Retina (tissue), 1 donor: ENCODE data around the gene MDC1.

Experiments
- DNase-seq: peaks from one replicate; pipeline ENCODE4 v3.0.0-alpha.2; 2016

The MDC1 gene

DNA sequence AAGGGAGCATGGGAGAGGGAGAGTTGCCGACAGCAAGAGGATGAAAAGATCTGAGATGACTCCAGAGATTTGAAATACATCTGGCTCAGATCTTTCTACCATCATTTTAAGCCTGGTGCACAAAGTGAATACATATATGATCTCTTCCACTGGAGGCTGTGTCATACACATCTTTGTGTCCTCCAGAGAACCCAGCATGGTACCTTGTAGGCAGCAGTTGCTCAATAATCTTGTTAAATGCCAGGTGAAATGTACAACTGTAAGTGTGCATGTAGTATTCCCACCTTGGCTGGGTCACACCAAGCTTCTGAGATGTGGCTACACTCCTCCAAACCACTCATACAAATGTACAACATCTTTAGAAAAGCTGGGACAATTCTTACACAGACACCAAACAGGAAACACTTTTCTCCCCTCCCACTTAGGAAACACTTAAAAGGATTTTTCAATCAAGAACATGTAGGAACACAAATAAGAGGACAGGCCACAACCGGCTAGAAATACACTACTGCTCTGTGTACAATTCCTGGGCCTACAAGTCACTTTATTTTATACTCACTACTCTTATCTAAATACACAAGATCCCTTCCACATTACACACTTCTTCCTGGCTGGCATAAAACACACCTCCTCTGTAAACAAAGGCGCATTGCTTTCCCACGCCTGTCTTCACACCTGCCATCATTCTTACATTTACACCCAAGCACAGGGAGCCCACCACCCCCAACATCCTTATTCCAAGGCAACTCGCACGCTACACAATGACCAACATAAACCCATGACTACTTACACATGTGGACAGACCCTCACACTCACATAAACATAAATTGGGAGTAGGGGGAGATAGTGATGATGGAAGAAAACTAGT lies 31.1 kb upstream of the MDC1 start:
- no peak for DNase-seq

DNA sequence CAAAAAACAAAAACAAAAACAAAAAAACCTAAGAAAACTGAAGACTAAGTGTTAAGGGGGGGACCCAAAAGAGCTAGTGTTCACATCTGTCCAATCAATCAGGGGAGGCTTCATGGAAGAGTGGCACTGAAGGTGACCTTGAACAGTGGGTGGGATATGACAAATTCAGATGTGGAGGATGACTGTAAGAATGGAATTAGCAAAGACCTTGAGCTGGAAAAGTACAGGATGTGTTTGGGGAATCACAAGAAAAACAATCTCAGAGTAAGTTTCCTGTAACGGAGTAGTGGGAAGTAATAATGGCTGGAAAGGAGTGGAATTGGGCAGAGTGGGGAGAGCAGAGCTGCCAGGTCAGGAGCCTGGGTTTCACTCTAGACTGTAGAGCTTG lies 30.2 kb upstream of the MDC1 start:
- DNase-seq = no peak

DNA sequence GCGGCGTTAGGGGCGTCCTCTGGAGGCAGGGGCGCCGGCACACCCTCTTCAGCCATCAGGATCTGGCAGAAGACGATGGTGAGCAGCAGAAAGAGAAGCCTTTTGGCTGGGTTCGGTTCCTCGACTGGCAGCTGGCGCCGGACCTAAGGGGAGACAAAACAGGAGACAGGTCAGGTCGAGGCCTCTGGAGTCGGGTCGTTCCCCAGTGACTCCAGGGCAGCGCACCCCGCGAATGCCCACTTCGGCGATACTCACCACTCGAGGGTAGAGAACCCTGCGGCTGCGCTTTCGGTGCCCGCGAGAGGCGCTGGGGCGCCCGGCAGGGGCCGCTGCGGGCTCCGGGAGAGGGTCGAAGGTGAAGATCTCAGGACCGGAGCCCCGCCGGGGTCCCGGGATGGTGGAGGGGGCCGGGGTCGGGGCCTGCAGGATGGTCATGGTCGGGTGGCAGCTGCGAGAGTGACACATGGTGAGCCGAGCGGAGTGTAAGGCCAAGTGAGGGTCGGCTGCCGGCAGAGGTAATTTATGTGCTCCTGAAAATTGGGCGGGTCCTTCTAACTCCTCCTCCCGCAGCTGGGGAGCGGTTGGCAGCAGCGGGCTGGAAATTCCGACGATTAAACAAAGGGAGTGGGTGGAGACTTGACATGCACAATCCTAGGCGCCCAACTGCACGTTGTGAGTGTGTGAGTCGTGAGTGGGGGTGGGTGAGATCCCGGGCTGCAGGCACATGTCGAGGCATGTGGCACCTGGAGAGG lies 27.1 kb upstream of the MDC1 start, which contains the start of gene IER3:
TSS of gene IER3 (minus strand) at position 494 of the 752 bp plus-strand sequence. CDS start at position 465, 29 bp downstream.
- DNase-seq = peak; percentile 86

DNA sequence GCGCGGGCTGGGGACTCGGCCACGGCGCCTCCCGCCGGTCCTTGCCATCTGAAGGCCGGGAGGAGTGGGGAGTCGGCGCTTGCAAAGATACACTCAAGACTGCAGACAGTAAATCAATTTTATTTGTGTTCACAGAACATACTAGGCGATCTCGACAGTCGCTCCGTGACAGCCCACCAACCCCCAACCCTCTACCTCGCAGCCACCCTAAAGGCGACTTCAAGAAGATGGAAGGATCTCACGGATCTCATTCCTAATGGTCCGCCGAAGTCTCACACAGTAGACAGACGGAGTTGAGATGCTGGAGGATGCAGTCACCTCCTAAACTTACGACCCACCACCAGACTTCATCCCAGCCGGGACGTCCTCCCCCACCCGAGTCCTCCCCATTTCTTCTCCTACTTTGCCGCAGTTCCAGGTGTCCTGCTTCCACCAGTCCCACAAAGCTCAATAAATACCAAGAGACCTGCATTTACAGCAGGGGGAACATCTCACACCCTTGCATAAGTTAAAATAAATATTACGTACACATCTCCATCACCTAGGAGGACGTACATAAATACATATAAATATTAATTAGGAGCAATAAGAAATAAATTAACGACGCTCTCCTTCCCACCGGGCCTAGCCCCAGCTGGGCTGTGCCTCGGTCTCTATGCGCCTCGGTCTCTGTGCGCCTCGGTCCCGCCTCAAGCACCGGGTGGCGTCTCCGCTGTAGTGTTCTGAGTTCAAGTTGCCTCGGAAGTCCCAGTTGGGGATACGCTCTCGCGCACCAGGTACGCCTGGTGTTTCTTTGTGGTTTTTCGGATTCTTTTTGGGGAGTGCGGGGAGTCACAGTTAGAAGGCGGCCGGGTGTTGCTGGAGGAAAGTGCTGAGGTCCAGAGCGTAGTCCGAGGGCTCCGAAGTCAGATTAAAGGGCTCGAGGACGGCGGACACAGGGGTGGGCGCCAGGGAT lies 26.3 kb upstream of the MDC1 start:
- DNase-seq = peak; percentile 51

DNA sequence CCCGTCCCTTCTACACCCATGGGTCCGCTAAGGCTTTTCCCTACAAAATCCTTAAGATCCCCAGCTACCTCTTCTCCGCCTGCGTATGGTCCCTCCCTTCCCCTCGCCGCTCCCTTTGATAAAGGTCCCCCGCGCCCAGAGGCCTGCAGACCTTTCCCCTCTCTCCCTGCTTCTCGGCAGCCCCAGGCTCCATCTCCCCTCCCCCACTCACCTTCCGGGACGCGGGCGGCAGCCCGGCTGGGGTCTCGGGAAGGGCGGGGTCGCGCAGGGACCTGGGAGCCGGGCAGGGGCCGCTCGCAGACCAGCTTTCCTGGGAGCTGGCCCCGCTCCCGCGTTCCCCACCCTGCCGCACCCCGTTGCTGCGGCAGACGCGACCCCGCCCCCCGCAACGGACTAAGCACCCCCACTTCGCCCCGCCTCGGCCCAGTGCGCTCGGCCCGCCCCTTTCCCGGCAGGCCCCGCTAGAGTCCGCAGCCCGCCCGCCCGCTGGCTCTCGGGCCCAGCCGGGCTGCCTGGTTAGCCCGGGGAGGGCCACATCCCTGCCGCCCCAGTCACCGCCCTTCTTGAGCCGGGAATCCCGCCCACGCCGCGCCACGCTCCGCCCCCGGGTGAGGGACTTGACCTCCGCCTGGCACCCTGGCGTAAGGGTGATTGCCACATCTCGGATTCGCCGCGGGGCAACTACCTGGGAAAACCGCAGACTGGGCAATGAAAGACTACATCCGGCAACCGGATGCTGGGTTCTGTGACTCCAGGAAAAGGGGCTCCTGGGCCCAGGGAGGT lies 25.4 kb upstream of the MDC1 start, which contains the start of gene FLOT1:
TSS of gene FLOT1 (minus strand) at position 372 of the 783 bp plus-strand sequence. CDS start 498 bp downstream, outside the sequence.
- DNase-seq = peak; percentile 89

DNA sequence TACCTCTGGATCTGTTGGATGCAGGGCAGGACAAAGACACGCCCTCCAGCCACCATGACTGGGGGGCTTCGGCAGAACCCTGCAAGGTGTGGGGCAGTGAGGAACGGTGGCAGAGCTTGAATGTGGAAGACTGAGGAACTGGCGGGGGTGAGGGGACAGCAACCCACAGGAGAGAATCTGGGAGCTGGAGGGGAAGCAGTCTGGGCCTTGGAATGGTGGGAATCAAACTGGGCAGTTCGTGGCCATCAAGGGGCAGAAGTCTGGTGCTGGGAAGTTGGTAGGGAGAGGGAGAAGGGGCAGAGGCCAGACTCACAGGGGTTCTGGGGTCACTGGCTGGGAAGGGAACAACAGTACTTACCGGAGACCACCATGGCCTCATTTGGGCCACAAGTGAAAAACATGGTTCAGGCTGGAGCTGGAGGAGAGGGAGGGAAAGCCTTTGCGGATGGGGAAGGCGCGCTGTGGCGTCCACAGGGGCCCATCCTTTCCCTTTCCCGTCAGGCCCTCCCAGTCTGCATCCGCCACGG lies 24.8 kb upstream of the MDC1 start:
- no peak for DNase-seq

DNA sequence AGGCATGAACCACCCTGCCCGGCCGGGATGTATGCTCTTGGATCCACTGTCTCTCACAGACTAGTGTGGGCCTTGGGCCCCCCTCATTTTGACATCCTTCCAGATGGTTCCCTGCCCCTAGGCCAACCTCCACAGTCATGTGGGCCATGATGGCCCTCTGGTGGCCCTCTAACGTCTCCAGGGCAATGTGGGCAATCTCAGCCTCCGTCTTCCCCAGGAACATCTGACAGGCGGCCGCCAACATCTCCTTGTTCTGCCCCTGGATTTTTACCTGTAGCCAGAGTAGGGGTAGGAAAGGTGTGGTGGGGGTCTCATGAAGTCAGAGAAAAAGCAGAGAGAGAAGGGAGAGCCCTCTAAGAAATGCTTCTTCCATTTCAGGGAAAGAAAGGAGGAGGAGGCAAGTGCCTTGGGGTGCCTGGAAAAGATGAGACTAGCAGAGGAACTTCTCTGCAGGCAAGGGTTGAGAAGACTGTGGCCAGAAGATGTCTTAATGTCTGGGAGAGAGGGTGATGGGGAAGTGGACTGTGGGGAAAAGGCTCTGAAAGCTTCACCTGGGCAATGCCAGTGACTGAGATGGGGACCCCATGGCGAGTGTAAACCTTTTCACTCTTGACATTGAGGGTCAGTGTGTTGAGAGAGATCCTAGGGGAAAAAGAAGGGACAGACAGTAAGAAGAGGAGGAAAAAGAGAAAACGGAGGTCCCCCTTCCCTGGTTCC lies 24.1 kb upstream of the MDC1 start:
- no peak for DNase-seq

DNA sequence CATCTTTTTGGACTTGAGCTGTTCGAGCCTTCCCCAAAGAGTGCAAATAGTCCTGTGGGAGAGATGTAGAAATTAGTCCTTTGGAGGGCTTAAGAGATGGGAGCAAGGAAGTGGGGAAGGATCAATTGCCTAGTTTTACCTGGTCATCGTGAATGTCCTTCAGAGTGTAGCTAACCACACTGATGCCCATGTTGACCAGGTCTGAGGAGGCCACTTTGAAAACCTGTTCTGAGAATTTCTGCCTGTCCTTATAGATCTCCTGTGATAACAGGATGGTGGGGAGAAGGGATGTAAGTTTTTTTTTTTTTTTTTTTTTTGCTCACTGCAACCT lies 23.4 kb upstream of the MDC1 start:
- DNase-seq = no peak

DNA sequence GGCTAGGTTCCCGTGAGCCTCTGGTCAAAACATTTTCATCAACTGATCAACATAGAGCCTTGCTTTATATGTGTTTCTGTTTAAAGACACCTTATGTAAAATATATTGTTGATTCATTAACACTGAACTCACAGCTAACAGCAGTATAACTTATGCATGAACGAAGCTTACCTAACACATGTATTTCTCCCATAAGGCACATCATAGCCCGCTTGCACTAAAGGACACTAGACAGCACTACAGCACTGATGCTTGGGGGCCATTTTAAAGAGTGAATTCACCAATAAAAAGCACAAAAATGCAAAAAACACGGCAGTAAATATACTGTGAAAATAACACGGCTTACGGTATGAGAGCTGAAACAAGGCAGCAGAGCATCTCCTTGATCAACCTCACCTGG lies 21.5 kb upstream of the MDC1 start:
- no peak for DNase-seq

DNA sequence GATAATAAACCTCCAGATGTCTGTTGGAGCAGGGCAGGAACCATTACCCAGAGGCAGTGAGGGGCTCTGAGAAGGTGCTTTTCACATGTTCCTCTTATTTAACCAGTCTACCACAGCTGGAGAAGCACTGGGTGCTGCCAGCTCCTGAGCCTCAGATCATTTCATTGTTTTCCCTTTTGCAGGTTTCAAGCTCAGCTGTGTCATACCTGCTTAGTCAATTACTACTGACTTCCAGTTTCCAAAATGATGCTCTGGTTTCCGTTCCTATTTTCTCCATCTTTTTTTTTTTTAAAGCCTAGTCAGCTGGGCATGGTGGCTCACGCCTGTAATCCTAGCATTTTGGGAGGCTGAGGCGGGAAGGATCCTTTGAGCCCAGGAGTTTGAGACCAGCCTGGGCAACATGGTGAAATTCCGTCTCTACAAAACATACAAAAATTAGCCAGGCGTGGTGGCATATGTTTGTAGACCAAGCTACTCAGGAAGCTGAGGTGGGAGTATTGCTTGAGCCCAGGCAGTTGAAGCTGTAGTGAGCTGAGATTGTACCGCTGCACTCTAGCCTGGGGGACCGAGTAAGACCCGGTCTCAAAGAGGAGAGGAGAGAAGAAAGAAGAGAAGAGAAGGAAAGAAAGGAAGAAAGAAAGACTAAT lies 18.7 kb upstream of the MDC1 start:
- no peak for DNase-seq

DNA sequence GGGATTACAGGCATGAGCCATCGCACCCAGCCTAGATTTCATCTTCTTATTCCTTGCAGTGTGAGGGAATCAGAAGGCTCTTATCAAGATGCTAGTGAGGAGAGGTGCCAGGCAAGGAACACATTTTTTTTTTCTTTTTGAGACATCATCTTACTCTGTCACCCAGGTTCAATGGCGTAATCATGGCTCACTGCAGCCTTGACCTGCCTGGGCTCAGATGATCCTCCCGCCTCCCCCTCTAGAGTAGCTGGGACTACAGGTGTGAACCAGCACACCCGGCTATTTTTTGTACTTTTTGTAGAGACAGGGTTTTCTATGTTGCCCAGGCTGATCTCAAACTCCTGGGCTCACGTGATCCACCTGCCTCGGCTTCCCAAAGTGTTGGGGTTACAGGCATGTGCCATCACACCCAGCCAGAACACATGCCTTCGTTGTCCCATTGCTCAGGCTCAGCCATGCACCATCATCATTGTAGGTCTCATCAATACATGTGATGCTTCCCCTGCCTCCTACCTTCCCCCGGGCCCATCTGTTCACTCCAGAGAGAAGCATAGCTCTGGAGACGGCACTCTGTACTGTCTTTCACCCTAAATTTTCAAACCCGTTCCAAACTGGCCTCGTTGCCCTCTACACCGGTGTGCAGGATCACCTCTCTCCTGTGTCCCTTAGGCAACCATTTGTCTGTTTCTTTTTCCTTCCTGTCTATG lies 15.3 kb upstream of the MDC1 start:
- no peak for DNase-seq

DNA sequence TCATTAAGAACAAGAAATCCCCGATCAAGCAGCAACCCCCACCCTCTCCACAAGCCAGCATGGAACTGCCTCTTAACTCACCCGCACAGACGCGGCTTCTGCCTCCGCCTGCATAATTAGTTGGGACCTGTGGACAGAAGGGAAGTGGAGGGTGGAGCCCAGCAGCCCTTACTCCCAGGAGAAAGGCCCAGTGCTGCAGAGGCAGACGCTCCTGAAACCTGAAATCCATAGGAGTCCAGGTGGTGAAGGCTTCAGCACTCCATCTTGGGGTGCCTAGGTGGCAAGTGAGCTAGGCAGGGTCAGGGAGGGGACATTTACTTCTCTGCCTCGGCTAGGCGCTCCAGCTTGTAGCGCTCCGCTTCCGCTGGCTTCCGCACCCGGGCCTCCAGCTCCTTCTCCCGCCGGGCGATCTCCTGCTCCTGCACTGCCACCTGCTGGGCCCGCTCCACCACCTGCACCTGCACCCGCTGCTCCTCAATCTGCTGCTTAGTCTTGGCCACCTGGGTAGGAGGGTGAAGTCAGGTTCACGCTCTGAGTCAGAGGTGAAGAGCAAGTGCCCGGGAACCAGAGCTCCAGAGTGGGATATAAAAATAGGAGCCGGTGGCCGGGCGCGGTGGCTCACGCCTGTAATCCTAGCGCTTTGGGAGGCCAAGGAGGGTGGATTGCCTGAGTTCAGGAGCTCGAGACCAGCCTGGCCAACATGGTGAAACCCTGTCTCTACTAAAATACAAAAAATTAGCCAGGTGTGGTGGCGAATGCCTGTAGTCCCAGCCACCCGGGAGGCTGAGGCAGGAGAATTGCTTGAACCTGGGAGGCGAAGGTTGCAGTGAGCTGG lies 13.7 kb upstream of the MDC1 start:
- peak; percentile 77 for DNase-seq

DNA sequence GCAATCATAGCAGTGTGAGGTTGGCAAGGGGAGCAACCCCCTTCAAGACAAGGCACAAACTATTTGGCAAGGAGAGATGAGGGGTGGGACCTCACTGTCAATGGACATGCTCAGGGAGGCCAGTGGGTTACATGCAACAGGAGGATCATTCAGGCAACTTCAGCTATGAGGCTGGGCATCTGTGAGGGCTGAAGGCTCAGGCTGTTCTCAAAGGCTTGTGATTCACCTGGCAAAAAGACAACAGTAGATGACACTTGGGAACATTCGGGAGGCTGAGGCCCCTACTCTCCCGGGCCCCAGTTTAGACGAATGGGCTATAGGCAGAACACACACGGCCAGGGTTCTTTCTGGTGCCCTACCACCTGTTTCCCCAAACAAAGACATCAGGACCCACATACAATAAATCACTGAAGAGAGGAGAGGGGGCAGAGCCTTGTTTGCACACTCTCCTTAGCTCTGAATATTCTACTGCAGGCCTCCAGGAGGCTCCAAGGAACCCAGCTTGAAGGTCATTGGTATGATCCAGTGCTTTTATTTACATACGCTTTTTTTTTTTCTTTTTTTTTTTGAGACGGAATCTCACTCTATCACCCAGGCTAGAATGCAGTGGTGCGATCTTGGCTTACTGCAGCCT lies 11.0 kb upstream of the MDC1 start:
- DNase-seq = peak; percentile 6

DNA sequence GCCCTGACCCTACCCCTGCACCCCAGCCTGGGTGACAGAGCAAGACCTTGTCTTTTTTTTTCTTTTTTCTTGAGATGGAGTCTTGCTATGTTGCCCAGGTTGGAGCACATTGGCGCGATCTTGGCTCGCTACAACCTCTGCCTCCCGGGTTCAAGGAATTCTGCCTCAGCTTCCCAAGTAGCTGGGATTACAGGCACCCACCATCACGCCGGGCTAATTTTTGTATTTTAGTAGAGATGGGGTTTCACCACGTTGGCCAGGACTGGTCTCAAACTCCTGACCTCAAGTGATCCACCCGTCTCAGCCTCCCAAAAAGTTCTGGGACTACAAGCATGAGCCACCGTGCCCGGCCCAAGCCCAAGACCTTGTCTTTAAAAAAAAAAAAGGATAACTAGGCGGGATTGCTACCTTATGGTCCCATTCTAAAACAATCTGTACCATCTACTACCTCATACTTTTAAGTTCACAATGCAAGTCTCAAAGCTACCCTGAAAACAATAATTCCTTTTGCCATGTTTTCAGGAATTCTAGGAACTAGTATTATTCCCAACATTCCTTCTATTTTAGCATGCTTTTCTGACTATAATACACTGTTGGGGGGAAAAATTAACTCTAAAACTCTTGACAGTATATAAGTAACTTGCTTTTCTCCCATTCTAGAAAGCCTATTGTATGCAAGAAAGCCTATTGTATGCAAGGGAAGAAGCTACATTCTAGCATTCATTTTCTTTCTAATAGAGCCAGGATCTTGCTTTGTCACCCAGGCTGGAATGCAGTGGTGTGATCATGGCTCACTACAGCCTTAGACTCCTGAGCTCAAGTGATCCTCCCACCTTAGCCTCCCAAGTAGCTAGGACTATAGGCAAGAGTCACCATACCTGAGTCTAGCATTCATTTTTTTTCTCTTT lies 9.7 kb upstream of the MDC1 start:
- DNase-seq = no peak

DNA sequence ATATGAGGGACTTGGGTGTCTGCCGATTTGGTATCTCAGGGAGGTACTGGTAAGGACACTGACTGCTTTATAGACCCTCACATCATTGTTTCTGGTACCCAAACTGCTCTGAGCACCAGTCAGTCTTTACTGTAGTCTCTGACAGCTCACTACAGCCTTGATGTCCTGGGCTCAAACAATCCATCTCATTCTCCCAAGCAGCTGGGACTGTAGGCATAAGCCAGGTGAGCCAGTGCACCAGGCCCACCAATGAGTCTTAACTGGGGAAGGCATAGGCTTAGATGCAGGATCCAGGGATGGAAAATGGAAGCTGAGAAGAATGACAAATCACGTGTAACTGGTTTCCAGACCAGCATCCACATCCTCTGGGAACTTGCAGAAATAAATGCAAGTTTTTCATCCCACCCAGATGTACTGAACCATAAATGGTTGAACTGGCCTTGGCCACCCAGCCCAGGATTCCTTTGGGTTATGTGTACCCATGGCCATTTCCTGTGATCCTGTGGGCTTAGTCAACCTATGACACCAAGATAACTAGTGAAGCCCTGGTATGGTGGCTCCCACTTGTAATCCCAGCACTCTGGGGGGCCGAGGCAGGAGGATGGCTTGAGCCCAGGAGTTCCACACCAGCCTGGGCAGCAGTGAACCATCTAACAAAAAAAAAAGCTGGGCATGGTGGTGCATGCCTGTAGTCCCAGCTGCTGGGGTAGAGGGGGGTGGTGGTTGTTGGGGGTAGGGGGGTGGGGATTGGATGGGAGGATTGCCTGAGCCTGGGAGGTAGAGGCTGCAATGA lies 8.8 kb upstream of the MDC1 start:
- no peak for DNase-seq

DNA sequence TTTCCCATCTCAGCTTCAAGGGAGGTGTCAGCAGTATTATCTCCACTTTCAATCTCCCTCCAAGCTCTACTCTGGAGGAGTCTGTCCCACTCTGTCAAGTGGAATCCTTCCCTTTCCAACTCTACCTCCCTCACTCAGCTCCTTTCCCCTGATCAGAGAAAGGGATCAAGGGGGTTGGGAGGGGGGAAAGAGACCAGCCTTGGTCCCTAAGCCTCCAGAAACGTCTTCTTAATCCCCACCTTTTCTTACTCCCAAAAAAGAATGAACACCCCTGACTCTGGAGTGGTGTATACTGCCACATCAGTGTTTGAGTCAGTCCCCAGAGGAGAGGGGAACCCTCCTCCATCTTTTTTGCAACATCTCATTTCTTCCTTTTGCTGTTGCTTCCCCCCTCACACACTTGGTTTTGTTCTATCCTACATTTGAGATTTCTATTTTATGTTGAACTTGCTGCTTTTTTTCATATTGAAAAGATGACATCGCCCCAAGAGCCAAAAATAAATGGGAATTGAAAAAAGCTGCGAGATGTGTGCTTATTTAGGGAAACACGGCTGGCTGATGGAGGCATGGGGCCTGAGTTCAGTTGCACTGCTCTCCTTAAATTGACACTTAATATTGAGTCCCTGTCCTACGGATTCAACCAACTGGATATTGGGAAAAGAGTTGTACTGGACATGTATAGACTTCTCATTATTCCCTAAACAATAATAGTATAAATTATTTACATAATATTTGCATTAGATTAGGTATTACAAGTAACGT lies 8.0 kb upstream of the MDC1 start:
- no peak for DNase-seq
